Activated T-cell treated with anti-CD3 and anti-CD28 coated beads, Interleukin-2, amount 50 U/mL, for 48 hours (primary cell): ENCODE measurements around the gene TSTD2.
A peak's percentile ranks its signal among the peaks of the same experiment; 100 is the strongest.

ENCODE experiments used
- DNase-seq, 2 experiments: peaks; one replicate each; pipeline ENCODE4 v3.0.0-alpha.2; 2020

Gene TSTD2

DNA sequence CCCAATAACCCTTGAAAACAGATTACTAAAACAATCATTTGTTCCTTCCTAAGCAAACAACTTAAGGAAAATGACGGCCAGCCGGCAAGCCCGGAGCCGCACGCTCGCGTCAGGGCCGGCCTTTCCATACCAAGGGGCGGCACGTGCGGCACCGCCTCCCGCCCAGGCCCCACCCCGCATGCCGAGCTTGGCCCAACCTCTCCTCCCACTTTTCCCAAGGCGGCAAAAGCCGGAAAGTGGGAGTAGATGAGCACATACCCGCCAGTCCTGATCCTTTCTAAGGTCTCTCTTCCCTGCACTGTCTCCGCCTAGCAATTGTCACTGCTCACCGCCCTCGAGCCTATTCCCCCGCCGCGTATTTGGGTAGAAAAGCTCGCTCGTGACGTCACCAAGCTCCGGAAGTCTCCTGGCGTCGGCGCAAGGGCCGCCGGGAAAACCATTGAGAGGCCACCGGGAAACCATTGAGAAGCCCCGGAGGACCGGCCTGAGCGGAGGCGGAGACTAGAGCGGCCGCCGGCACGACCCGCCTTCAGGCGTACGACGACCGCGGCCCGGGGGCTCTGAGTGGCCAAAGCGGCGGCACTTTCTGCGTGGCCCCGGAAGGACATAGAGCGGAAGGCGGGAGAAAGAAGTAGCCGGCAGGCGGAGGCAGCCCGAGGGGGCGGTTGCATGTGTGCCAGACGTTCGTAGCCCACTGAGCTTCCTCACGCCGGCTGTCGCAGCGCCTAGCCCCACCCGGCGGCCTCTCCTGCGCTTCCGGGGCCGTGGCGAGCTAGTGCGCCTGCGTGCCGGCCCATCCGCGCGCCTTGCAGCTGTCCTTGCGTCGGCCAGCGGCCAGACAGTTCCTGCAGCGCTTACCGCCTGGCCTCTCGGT is at the start of gene TSTD2, which contains the start of gene NCBP1:
Gene TSTD2 (minus strand): TSS at position 384 of the 874 bp plus-strand sequence. CDS start 5,806 bp downstream, outside the sequence.
Gene NCBP1 (plus strand): TSS at position 837 of the 874 bp plus-strand sequence. CDS start 61 bp downstream, outside the sequence.
- DNase-seq = peak; percentile 96

DNA sequence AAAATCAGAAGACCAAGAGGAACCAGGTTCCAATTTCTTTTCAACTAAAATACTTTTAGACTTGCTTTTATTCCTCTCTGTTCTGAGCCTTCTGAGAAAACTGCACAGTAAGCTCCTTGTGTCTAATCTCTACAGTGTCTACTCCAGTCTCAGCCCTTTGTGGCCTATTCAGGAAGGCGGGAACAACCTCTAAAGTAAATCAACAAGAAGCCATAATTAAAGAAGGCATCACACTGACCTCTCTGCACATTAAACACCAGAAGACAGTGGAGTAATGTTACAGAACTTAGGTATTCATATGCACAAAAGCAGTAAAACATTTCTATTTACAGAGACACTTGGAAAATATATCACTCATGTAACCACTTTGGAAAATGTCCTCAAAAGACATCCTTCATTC is 49.1 kb upstream of the TSTD2 start:
- no peak for DNase-seq

GRCh38 chr9:97675655-97676054 is 42.5 kb upstream of the TSTD2 start:
- DNase-seq = no peak

DNA sequence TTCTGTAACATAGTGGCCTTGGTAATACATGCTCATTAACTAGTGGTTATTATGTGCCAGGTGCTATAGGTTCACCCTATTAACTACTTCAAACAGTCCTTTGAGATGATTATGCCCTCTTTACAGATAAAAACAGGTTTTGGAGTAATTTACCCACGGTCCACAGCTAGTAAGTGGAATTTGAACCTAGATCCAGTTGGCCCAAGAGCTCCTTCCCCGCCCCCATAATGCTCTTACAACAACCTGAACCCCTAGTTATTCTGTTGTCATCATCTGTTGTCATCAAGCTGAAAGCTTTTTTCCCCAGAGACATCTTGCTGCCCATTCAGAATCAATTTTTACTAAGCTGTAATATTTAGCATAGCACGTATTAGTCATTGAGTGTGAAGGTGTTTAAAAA is 40.8 kb upstream of the TSTD2 start:
- no peak for DNase-seq

DNA sequence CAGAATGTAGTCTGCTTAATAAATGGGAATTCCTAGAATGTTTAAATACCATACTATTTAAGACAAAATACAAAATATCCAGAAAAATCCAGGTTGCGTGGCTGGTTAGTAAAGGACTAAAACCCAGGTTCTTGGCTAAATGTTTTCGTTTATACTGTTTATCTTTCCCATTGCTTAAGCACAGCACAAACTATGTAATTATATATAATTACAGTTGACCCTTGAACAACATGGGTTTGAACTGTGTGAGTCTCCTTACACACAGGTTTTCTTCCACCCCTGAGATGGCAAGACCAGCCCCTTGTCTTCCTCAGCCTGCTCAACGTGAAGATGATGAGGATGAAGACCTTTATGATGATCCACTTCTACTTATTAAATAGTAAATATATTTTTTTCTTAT is 39.2 kb upstream of the TSTD2 start:
- no peak for DNase-seq

DNA sequence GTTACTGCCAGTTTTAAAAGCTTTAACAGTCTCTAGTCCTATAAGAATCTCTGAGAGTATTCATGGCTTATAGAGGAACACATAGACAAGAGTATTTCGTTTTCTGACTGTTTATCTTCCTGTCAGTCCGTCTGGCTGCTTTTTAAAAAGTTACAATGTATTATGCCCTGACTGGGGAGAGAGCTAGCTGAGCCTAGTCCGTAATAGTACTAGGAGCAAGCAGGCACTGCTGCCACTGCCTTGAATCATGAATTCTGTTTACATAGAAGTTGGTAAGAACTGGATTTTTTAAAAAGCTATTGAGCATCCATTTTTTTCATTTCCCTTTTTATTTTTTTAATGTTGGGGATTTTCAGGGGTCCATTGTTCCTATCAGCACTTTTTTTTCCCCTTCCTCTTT is 37.4 kb upstream of the TSTD2 start:
- DNase-seq = no peak

- peak in 1 of 2 experiments; percentile 28 for DNase-seq
Observed at GRCh38 chr9:97668485-97668884, 35.3 kb upstream of the TSTD2 start.

DNA sequence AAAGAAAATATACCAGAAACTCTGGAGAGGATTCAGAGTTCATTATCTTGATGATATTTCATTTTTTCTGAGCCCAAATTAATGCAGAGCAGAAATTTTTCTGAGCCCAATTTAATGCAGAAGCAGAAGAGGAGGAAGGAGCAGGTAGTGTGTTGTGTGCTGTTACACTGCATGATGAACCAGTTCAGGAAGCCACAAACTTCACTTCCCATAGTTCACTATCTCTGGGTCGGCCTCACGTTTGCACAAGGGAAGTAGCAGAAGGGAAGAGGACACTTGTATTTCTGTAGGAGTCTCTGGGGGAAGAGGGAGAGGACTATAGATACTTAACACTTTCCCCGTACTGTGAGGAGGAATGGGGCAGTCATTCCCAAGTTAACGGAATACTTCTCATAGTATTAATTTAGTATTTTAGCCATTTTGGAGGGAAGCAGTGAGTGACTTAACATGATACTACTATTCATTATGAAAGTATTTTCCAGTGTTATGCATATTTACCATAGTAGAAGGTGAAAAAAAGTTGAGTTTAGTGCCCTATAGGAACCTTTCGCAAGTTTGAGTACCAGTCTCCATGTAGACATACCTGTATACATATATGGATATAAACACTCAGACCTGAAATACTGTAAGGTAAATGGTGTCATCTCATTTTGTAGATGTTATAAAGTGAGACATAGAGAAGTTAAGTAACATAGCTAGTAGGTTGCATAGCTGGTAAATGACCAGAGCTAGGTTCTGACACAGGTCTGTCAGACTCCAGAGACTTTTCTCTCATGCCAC is 33.9 kb upstream of the TSTD2 start:
- DNase-seq = no peak

DNA sequence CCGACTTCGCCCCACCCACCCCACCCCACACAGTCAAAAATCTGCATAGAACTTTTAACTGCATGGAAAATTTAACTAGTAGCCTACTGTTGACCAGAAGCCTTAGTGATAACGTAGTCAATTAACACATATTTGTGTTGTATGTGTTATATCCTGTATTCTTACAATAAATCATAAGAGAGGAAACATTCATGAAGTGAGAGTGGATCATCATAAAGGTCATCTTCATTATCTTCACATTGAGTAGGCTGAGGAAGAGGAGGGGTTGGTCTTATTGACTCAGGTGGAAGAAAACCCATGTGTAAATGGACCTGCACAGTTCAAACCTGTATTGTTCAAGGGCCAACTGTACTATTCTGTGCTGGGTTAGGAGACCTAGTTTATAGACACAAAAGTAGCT is 32.6 kb upstream of the TSTD2 start:
- no peak for DNase-seq

DNA sequence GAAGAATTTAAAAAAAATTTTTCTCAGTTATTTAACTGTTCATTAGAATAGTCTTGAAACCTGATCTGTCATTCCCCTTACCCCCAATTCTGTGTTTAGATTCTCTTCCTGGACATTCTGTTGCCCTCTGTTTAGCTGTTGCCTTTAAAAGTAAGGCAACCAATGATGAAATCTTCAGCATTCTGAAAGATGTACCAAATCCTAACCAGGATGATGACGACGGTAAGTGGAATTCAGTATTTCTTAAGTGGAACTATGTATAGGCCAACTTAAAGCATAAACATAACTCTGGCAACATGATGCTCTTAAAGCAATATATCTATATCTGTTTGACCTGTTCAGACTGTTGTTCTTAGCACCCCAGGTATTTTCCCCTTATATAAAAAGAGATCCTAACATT is 27.7 kb upstream of the TSTD2 start:
- no peak for DNase-seq

DNA sequence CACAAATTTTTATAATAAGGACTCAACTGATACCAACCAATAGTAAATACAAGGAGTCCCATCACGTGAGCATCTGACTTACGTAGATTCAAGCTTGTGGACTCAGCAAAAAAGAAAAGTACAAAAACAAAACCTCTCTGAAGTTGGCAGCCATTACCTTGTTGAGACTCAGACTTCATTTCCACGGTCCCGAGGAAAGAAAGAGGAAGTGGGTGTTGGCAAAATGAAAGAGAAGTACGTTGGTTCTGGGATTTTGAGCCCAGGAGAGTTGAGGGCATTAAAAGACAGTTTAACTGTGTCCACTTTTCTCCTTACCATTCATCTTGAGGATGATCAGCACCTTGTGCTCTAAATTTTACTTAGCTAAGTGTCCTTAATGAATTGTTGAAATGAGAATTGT is 27.2 kb upstream of the TSTD2 start:
- DNase-seq = no peak

- DNase-seq = no peak
Observed at GRCh38 chr9:97659771-97660170, 26.6 kb upstream of the TSTD2 start.

GRCh38 chr9:97658707-97659106 is 25.5 kb upstream of the TSTD2 start:
- no peak for DNase-seq

DNA sequence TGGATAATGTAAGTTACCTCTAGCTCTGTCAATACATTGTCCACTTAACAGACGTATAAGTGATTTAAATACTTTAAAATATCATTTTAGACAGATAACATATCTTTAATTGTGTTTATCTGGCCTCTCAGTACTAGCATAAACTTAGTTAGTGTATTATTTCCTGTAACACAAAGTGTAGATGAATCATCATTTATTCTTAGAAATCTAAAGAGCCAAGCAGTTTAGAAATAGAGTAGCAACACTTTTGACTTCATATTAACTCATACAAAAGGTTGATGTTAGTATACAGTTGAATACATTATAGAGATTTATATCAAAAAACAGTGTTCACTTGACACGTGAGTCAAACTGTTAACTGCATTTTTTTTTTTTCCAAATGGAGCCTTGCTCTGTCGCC is 18.5 kb upstream of the TSTD2 start:
- DNase-seq = no peak

DNA sequence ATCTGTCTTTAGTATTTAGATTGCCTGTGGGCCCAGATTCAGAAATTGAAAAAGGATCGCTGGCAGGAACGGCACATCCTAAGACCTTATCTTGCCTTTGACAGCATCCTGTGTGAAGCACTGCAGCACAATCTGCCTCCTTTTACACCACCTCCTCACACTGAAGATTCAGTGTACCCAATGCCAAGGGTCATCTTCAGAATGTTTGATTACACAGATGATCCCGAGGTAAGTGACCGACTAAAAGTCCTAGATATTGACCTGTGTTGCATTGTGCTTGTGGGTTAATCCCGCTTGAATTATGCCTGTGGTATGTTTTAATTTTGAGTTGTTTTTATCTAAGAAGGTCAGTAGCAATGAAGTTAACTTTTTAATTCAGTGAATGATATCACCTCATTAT is 14.8 kb upstream of the TSTD2 start:
- DNase-seq = no peak

DNA sequence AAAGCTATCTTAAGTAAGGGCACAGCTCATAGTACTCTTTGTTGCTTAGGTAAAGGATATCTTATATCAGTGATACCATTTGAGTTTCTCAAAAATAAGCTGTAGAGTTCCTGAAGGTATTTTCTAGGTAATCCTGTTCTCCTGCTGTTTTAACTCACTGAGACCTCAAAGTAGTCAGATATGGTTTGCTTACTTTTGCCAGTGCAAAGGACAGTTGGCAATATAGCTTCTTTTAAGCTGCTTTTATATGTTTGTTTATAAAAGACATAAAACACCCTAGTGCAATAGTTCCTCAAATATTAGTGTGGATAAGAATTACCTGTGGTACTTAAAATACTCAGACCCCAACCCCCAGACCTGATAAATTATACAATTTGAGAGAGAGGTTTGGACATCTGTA is 12.6 kb upstream of the TSTD2 start:
- no peak for DNase-seq

DNA sequence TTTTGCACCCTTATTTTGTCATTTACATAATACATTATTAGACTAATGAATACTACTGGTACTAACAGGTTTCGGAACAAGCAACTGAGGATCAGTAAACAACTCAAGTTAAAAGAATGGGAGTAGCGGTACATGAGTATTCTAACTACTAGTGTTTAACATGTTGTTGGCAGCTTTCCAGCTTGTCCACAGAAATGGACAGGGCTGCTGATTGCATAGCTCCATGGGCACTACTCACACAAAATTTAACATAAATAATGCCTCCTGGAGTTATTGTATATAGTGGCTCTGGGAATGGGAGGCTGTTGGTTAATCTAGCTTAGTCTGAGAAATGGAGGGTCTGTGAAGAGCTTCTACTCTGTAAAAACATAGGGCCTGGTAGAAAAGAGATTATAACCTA is 7.2 kb upstream of the TSTD2 start:
- DNase-seq = no peak

GRCh38 chr9:97638666-97639065 is 5.5 kb upstream of the TSTD2 start:
- DNase-seq = no peak

- DNase-seq = no peak
Observed at GRCh38 chr9:97636903-97637302, 3.7 kb upstream of the TSTD2 start.

- no peak for DNase-seq
Observed at GRCh38 chr9:97635026-97635425, 1.9 kb upstream of the TSTD2 start.

DNA sequence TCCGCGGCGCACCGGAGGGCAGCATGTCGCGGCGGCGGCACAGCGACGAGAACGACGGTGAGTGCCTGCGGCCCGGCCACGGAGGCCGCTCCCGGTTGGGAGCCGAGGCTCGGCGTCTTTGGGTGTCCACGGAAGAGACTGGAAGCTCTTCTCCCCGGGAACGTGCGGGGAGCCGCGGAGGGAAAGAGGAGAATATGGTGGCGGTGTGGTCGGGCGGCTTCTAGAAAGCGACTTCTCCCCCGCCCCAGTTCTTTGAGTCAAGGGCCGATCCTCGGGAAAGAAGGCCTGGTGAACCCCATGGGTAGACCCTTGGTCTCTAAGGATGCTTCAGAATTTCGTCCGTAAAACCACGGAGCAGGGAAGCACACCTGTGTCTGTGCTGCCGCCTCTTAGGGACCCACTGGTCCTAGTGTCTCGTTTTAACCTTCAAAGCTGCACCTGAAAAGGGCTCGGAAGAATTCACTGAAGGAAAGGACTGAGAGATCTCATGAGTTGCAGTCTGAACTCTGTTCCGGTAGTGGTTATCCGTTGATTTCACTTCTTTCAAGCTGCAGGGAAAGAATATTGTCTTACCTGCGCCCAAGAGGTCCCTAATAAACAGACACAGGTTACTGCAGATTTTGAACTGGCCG is 807 bp upstream of the TSTD2 start:
- no peak for DNase-seq

DNA sequence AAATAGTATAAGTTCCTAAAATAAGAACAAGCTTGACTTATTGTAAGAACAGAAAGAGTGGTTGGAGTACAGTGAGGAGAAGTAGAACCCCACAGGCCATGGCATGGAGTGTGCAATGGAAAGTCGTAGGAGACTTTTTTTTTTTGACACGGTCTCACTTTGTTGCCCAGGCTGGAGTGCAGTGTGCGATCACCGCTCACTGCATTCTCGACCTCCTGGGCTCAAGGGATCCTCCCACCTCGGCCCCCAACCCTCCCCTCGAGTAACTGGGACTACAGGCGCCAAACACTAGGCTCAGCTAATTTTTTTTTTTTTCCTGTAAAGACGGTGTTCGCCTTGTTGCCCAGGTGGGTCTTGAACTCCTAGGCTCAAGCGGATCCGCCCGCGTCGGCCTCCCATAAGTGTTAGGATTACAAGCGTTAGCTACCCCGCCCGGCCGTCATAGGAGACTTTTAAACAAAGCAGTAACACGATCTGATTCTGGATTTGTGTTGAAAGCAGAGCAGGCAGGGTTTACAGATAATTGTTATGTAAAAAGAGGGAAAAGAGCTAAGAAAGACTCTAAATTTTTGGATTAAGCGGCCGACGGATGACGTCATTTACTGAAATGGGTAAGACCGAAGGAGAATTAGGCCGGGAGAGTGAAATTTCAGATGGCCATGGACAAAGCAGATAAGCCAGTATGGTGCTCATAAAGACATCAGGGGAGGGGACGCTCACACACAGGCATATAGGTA is 752 bp downstream of the TSTD2 start:
- peak in 1 of 2 experiments; percentile 50 for DNase-seq

- no peak for DNase-seq
Observed at GRCh38 chr9:97630591-97630990, 2.6 kb downstream of the TSTD2 start.
